CD14-positive monocyte (primary cell): Measurements from ENCODE around the gene TMUB1. TPM values are rescaled to one million over a fixed set of nuclear protein-coding genes. Genes with fewer than 3 reads are reported as not detected.

Experiments used
- DNase-seq, 3 donors: peaks; one replicate each; pipeline ENCODE4 v3.0.0-alpha.2; 2011 to 2022
- H2AFZ ChIP-seq: 2 replicates; pipeline ENCODE4 v1.6.0; 2012; ENCODE audit warnings: mild to moderate bottlenecking, low read depth, low read length, inconsistent platforms; ENCODE audit not compliant: insufficient read depth, poor library complexity, severe bottlenecking
- H3K27ac ChIP-seq, 2 donors: 1 replicate in 1 of 2; 2 replicates in 1 of 2; pipeline ENCODE4 v1.5.1; 2012 to 2013; ENCODE audit warnings: low read length in 2 of 2, control low read depth in 1 of 2, inconsistent platforms in 1 of 2, low read depth in 1 of 2, mild to moderate bottlenecking in 1 of 2
- H3K27me3 ChIP-seq, 2 donors: one replicate each; pipeline versions ENCODE4 v1.6.0 to v1.6.1; 2011 to 2013; ENCODE audit warnings: low read length in 2 of 2; ENCODE audit not compliant: control insufficient read depth in 2 of 2, insufficient read depth in 2 of 2
- H3K36me3 ChIP-seq, 2 donors: replicated peaks in 1 of 2; 1 replicate in 1 of 2; 2 replicates in 1 of 2; pipeline versions ENCODE4 v1.5.1 to v1.6.1; 2012 to 2013; ENCODE audit warnings: low read length in 2 of 2, control low read depth in 1 of 2, inconsistent platforms in 1 of 2, mild to moderate bottlenecking in 1 of 2; ENCODE audit not compliant: insufficient read depth in 2 of 2, control insufficient read depth in 1 of 2
- H3K4me1 ChIP-seq, 2 donors: 1 replicate in 1 of 2; 2 replicates in 1 of 2; pipeline versions ENCODE4 v1.5.1 to v1.6.1; 2012 to 2013; ENCODE audit warnings: low read length in 2 of 2, control low read depth in 1 of 2, inconsistent platforms in 1 of 2, mild to moderate bottlenecking in 1 of 2, moderate library complexity in 1 of 2; ENCODE audit not compliant: insufficient read depth in 2 of 2, control insufficient read depth in 1 of 2
- H3K4me2 ChIP-seq: replicated peaks from 2 replicates; pipeline ENCODE3; 2012; ENCODE audit warnings: low read length, moderate library complexity, mild to moderate bottlenecking; ENCODE audit not compliant: poor library complexity, severe bottlenecking; ENCODE audit errors: extremely low read depth
- H3K4me3 ChIP-seq, 3 experiments: fragments of 200-600 bp in 1 of 3; sonication (generic) in 1 of 3; replicated peaks in 1 of 3; 1 replicate in 2 of 3; 2 replicates in 1 of 3; pipeline ENCODE4 v1.5.1; 2011 to 2013; ENCODE audit warnings: low read length in 3 of 3, mild to moderate bottlenecking in 3 of 3, control low read depth in 2 of 3, low read depth in 2 of 3, inconsistent platforms in 1 of 3, moderate library complexity in 1 of 3
- H3K79me2 ChIP-seq: 2 replicates; pipeline ENCODE4 v1.6.0; 2012; ENCODE audit warnings: mild to moderate bottlenecking, control low read depth, inconsistent platforms, low read length, moderate library complexity; ENCODE audit not compliant: insufficient read depth
- H3K9ac ChIP-seq: 2 replicates; pipeline ENCODE4 v1.6.0; 2017; ENCODE audit warnings: low read length, mild to moderate bottlenecking; ENCODE audit not compliant: insufficient read depth, poor library complexity, severe bottlenecking
- H3K9me3 ChIP-seq, 2 donors: replicated peaks in 1 of 2; 1 replicate in 1 of 2; 2 replicates in 1 of 2; pipeline versions ENCODE4 v1.5.1 to v1.6.1; 2012 to 2013; ENCODE audit warnings: low read length in 2 of 2, control low read depth in 1 of 2; ENCODE audit not compliant: control insufficient read depth in 1 of 2, insufficient read depth in 1 of 2
- H4K20me1 ChIP-seq: 2 replicates; pipeline ENCODE4 v1.6.0; 2012; ENCODE audit warnings: mild to moderate bottlenecking, low read length, control low read depth, moderate library complexity; ENCODE audit not compliant: insufficient read depth
- H3K27ac Mint-ChIP-seq, 7 donors: one replicate each; pipeline ENCODE4 v1.8.0; 2020; ENCODE audit warnings: mild to moderate bottlenecking in 7 of 7, mixed read lengths in 7 of 7, moderate library complexity in 6 of 7, inconsistent platforms in 2 of 7
- H3K27me3 Mint-ChIP-seq, 3 donors: one replicate each; pipeline ENCODE4 v1.8.0; 2021 to 2022; ENCODE audit warnings: low read depth in 3 of 3, mild to moderate bottlenecking in 3 of 3, mixed read lengths in 3 of 3, moderate library complexity in 3 of 3, inconsistent platforms in 1 of 3
- H3K36me3 Mint-ChIP-seq, 2 donors: one replicate each; pipeline ENCODE4 v1.8.0; 2020; ENCODE audit warnings: mixed read lengths in 2 of 2, inconsistent platforms in 1 of 2, mild to moderate bottlenecking in 1 of 2
- H3K4me1 Mint-ChIP-seq: one replicate; pipeline ENCODE4 v1.8.0; 2020; ENCODE audit warnings: mild to moderate bottlenecking, mixed read lengths
- H3K4me3 Mint-ChIP-seq, 2 donors: one replicate each; pipeline ENCODE4 v1.8.0; 2020; ENCODE audit warnings: mild to moderate bottlenecking in 2 of 2, mixed read lengths in 2 of 2, moderate library complexity in 1 of 2
- H3K9me3 Mint-ChIP-seq, 7 donors: one replicate each; pipeline ENCODE4 v1.8.0; 2020 to 2022; ENCODE audit warnings: mixed read lengths in 7 of 7, mild to moderate bottlenecking in 6 of 7, moderate library complexity in 6 of 7, inconsistent platforms in 2 of 7
- WGBS: methylation state at CpG from one replicate; pipeline ENCODE4 v1.1.5; 2013; ENCODE audit warnings: missing lambda C conversion rate; ENCODE audit not compliant: insufficient coverage; 5-methylcytosine and 5-hydroxymethylcytosine counted together
- intact Hi-C, 2 donors: fragments of 100-400 bp; cut with micrococcal nuclease; formaldehyde crosslinking; loops; one replicate each; pipeline versions ENCODE4 v1.15.0 to v1.15.1; 2023
- polyA plus RNA-seq, 3 donors: library from polyadenylated mRNA; depleted of rRNA in 1 of 3; unstranded in 2 of 3; stranded (reverse) in 1 of 3; fragments of 300-500 nt in 2 of 3; fragments of >200 nt in 1 of 3; fragmentation: Illumina TruSeq in 2 of 3; gene quantifications; 1 replicate in 2 of 3; 2 replicates in 1 of 3; pipeline ENCODE4 v1.2.3, GENCODE V29; 2012 to 2021
- TF ChIP-seq, protein P1 (sequence below): fragments of 200-600 bp; IDR thresholded peaks from one replicate; pipeline ENCODE4 v1.8.0; 2022; ENCODE audit warnings: antibody characterized with exemption, mild to moderate bottlenecking

Gene TMUB1
- polyA plus RNA-seq, 3 donors: 17.4 to 28.2 (median 19.8) TPM

DNA sequence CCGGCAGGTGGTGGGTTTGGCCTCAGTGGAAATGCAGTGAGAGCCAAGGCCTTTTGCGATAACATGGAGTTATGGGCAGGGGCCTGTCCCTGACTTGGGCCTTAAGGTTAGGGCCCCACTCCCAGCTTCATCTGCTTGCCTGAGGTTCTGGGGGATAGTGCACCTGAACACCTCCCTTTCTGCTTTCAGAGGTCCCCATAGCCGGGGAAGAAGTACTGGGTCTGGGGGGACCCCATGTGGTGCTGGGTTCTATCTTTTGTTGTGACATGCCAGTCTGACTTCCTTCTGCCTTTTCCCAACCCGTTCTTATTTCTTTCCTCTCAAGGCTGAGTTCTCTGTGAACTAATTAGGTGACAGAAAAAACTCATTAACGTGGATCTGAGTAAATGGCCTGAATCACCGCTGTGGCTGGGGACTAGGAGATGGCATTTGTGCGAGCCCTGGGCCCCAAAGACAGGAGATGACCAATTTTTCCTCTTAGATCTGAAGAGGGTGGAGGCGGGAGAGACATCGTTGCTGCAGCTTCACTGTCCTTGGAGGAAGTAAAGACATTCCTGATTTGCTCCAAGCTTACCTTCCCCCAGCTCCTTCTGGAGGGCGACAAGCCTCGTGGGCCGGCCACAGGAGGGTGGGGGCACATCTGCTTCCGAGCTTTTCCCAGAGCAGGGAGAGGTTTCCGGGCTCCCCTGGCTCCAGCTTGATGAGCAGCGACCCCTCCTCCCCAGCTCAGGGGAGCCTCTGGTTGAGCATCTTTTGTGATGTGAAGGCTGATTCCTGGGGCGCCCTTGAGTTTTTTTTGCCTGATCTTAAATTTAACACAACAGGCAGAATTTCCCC, 4.9 kb upstream of the TMUB1 start:
- no peaks in the 10 kb centered on the region for H3K27me3 ChIP-seq
- peaks cover 2 to 7% of the 10 kb centered on the region in 2 donors for H3K36me3 ChIP-seq
- H3K4me3 Mint-ChIP-seq: peak overlapping the region; percentile 90 to 94
- peaks cover 0 to 2% (median 0%) of the 10 kb centered on the region in 3 donors for H3K27me3 Mint-ChIP-seq
- peaks cover 62% of the 10 kb centered on the region for H4K20me1 ChIP-seq
- H3K4me3 ChIP-seq: peak overlapping the region; percentile 73 to 98 (median 95)
- no peak overlapping the region for H2AFZ ChIP-seq
- H3K9me3 Mint-ChIP-seq: peaks cover 0 to 3% (median 0%) of the 10 kb centered on the region in 7 donors
- no peaks in the 10 kb centered on the region for H3K9me3 ChIP-seq
- peak overlapping the region; percentile 90 for H3K9ac ChIP-seq
- H3K79me2 ChIP-seq: peaks cover 44% of the 10 kb centered on the region
- peak overlapping the region; percentile 99 to 100 (median 99) for H3K27ac Mint-ChIP-seq
- intact Hi-C loops: loop anchor here in 1 of 2 donors (2.0 to 10.0 kb wide), 4 partner anchors 29 to 713 kb away; partner anchors contain the start of genes ABCB8, SLC4A2 and ZNF775
- peaks cover 59% of the 10 kb centered on the region for H3K4me1 Mint-ChIP-seq
- H3K4me1 ChIP-seq: peaks cover 53 to 71% of the 10 kb centered on the region in 2 donors
- H3K4me2 ChIP-seq: peak overlapping the region; percentile 92
- TF ChIP-seq, protein P1, sequence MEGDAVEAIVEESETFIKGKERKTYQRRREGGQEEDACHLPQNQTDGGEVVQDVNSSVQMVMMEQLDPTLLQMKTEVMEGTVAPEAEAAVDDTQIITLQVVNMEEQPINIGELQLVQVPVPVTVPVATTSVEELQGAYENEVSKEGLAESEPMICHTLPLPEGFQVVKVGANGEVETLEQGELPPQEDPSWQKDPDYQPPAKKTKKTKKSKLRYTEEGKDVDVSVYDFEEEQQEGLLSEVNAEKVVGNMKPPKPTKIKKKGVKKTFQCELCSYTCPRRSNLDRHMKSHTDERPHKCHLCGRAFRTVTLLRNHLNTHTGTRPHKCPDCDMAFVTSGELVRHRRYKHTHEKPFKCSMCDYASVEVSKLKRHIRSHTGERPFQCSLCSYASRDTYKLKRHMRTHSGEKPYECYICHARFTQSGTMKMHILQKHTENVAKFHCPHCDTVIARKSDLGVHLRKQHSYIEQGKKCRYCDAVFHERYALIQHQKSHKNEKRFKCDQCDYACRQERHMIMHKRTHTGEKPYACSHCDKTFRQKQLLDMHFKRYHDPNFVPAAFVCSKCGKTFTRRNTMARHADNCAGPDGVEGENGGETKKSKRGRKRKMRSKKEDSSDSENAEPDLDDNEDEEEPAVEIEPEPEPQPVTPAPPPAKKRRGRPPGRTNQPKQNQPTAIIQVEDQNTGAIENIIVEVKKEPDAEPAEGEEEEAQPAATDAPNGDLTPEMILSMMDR: no peak
- peak; percentile 40 to 63 (median 51) for DNase-seq
- peak overlapping the region; percentile 97 to 99 for H3K27ac ChIP-seq
- H3K36me3 Mint-ChIP-seq: peaks cover 19 to 20% of the 10 kb centered on the region in 2 donors
- WGBS: 21% methylated on average over 6 of the region's 16 CpGs

DNA sequence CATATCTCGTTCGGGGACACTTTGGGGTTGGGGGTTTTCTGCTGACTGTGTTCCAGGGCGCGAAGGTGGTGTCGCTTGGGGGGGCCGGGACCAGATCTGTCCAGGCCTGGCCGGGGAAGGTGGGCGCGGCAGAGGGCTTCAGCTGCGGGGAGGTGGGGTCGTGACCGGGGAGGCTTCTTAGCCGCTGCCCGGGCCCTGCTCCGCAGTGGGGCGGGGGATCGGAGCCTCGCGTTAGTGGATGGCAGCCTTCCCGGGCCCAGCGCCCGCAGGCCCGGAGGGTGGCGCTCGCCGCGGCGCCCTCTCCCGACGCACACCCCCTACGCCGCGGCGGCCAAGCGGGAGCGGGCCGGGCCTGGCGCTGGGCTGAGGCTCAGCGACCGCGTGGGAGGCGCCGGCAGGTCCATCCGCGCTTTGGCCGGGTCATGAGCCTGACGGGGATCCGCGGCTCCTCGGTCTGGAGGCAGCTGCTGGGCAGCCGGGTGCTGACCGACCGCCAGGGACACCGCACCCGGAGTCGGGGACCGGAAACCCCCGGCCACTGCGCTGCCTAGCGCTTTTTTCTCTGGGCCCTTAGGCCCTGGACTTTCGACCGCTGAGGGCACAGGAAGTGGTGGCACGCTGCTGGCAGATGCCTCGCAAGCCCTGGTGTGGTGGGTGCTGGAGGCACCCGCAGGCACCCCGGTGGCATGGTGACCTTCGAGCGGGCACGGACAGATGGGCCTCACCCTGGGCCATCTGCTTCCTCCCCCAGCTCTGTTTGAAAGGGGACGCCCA, 4.1 kb upstream of the TMUB1 start:
- intact Hi-C loops: loop anchor here (2.0 to 10.0 kb wide), 4 partner anchors 29 to 713 kb away; partner anchors contain the start of genes SLC4A2 (in 2 of the 2), ABCB8 (in 1 of the 2) and ZNF775 (in 1 of the 2)
- H4K20me1 ChIP-seq: peaks cover 54% of the 10 kb centered on the region
- Mint-ChIP-seq H3K36me3 (peaks cover 16 to 19% of the 10 kb centered on the region in 2 donors), H3K27me3 (peaks cover 0 to 2% (median 0%) of the 10 kb centered on the region in 3 donors), H3K9me3 (peaks cover 0 to 3% (median 0%) of the 10 kb centered on the region in 7 donors), H3K4me3 (peak overlapping the region; percentile 90 to 94), H3K4me1 (peaks cover 63% of the 10 kb centered on the region), H3K27ac (peak overlapping the region; percentile 99 to 100 (median 99))
- peaks cover 43% of the 10 kb centered on the region for H3K79me2 ChIP-seq
- H3K9me3 ChIP-seq: no peaks in the 10 kb centered on the region
- TF ChIP-seq, protein P1: peak; percentile 13
- peak overlapping the region; percentile 97 to 99 for H3K27ac ChIP-seq
- H3K4me2 ChIP-seq: peak overlapping the region; percentile 92
- WGBS: under 1% methylated on average over 69 of the region's 70 CpGs
- DNase-seq: peak; percentile 63 to 82 (median 64)
- peak overlapping the region; percentile 42 for H2AFZ ChIP-seq
- H3K36me3 ChIP-seq: peaks cover 2 to 7% of the 10 kb centered on the region in 2 donors
- peak overlapping the region; percentile 73 to 98 (median 95) for H3K4me3 ChIP-seq
- peaks cover 58 to 78% of the 10 kb centered on the region in 2 donors for H3K4me1 ChIP-seq
- peak overlapping the region; percentile 90 for H3K9ac ChIP-seq
- H3K27me3 ChIP-seq: no peaks in the 10 kb centered on the region
